HUES6 (cell line): ENCODE results near the gene SCGB1A1.
"Not testable (repeated sequence)": the region's sequence is repeated elsewhere in the genome, so short reads cannot be mapped to it uniquely, and the experiment has no call there.

Experiments used
- H3K27ac ChIP-seq: 2 replicates; pipeline ENCODE4 v1.7.0; 2013; ENCODE audit warnings: low read depth, mild to moderate bottlenecking, low read length, inconsistent platforms
- H3K27me3 ChIP-seq: 2 replicates; pipeline ENCODE4 v1.6.1; 2013; ENCODE audit warnings: low read length; ENCODE audit not compliant: control insufficient read depth, insufficient read depth
- H3K36me3 ChIP-seq: 2 replicates; pipeline ENCODE4 v1.6.1; 2013; ENCODE audit warnings: low read length; ENCODE audit not compliant: control insufficient read depth, insufficient read depth
- H3K4me1 ChIP-seq: 2 replicates; pipeline ENCODE4 v1.6.1; 2013; ENCODE audit warnings: low read length; ENCODE audit not compliant: control insufficient read depth, insufficient read depth
- H3K4me3 ChIP-seq: 2 replicates; pipeline ENCODE4 v1.5.1; 2013; ENCODE audit warnings: low read depth, low read length
- H3K9ac ChIP-seq: one replicate; pipeline ENCODE4 v1.6.1; 2013; ENCODE audit warnings: mild to moderate bottlenecking, low read length
- H3K9me3 ChIP-seq: 2 replicates; pipeline ENCODE4 v1.6.1; 2013; ENCODE audit warnings: low read depth, low read length; ENCODE audit not compliant: control insufficient read depth, insufficient read depth

The SCGB1A1 gene

GRCh38 chr11:62439785-62440602 lies 21.2 kb downstream of the SCGB1A1 start:
- Histone ChIP-seq H3K4me1 (peaks cover 15% of the 10 kb centered on the region; the same call in 1 of the 2 replicates), H3K36me3 (no peaks in the 10 kb centered on the region), H3K9me3 (no peaks in the 10 kb centered on the region), H3K27me3 (no peaks in the 10 kb centered on the region), H3K27ac (no peak overlapping the region), H3K9ac (no peak overlapping the region), H3K4me3 (no peak overlapping the region)

GRCh38 chr11:62443390-62444235 lies 24.8 kb downstream of the SCGB1A1 start:
- H3K9me3 ChIP-seq, result no peaks in the 10 kb centered on the region
- no peak overlapping the region for H3K4me3 ChIP-seq
- H3K9ac ChIP-seq, result peak overlapping the region; percentile 35
- peaks cover 15% of the 10 kb centered on the region; the same call in 1 of the 2 replicates for H3K4me1 ChIP-seq
- H3K27me3 ChIP-seq, result no peaks in the 10 kb centered on the region
- H3K27ac ChIP-seq, result no peak overlapping the region
- H3K36me3 ChIP-seq, result no peaks in the 10 kb centered on the region

GRCh38 chr11:62444236-62444833 lies 25.5 kb downstream of the SCGB1A1 start:
- Histone ChIP-seq H3K36me3 (no peaks in the 10 kb centered on the region), H3K9ac (peak overlapping the region; percentile 35), H3K4me3 (no peak overlapping the region), H3K27me3 (no peaks in the 10 kb centered on the region), H3K4me1 (peaks cover 15% of the 10 kb centered on the region; the same call in 1 of the 2 replicates), H3K9me3 (no peaks in the 10 kb centered on the region), H3K27ac (no peak overlapping the region)

- no peaks in the 10 kb centered on the region for H3K27me3 ChIP-seq
- no peaks in the 10 kb centered on the region for H3K9me3 ChIP-seq
- no peak overlapping the region for H3K27ac ChIP-seq
- no peaks in the 10 kb centered on the region for H3K36me3 ChIP-seq
- peaks cover 15% of the 10 kb centered on the region; the same call in 1 of the 2 replicates for H3K4me1 ChIP-seq
- H3K4me3 ChIP-seq, result no peak overlapping the region
- H3K9ac ChIP-seq, result no peak overlapping the region
These were observed 26.0 kb downstream of the SCGB1A1 start for GRCh38 chr11:62444835-62445234.

- Histone ChIP-seq H3K27me3 (no peaks in the 10 kb centered on the region), H3K36me3 (no peaks in the 10 kb centered on the region), H3K4me1 (peaks cover 10% of the 10 kb centered on the region; the same call in 1 of the 2 replicates), H3K4me3 (no peak overlapping the region), H3K9me3 (no peaks in the 10 kb centered on the region), H3K27ac (no peak overlapping the region), H3K9ac (no peak overlapping the region)
These were observed 26.5 kb downstream of the SCGB1A1 start for GRCh38 chr11:62445314-62445740.

GRCh38 chr11:62446091-62446490 lies 27.3 kb downstream of the SCGB1A1 start:
- Histone ChIP-seq H3K36me3 (no peaks in the 10 kb centered on the region), H3K4me3 (no peak overlapping the region), H3K4me1 (peaks cover 10% of the 10 kb centered on the region; the same call in 1 of the 2 replicates), H3K27ac (no peak overlapping the region), H3K27me3 (no peaks in the 10 kb centered on the region), H3K9ac (no peak overlapping the region), H3K9me3 (no peaks in the 10 kb centered on the region)

GRCh38 chr11:62449451-62449851 lies 30.6 kb downstream of the SCGB1A1 start:
- no peaks in the 10 kb centered on the region for H3K36me3 ChIP-seq
- no peak overlapping the region for H3K4me3 ChIP-seq
- peaks cover 4% of the 10 kb centered on the region; the same call in 1 of the 2 replicates for H3K4me1 ChIP-seq
- H3K9ac ChIP-seq, result no peak overlapping the region
- H3K27ac ChIP-seq, result no peak overlapping the region
- no peaks in the 10 kb centered on the region for H3K9me3 ChIP-seq
- H3K27me3 ChIP-seq, result no peaks in the 10 kb centered on the region

GRCh38 chr11:62449912-62450311 lies 31.1 kb downstream of the SCGB1A1 start:
- H3K27ac ChIP-seq, H3K4me1 ChIP-seq: not testable (repeated sequence)

GRCh38 chr11:62450543-62451240 lies 31.9 kb downstream of the SCGB1A1 start:
- H3K27ac ChIP-seq, result no peak overlapping the region
- no peak overlapping the region for H3K4me3 ChIP-seq
- no peaks in the 10 kb centered on the region for H3K4me1 ChIP-seq
- no peaks in the 10 kb centered on the region for H3K9me3 ChIP-seq
- no peaks in the 10 kb centered on the region for H3K36me3 ChIP-seq
- no peak overlapping the region for H3K9ac ChIP-seq
- H3K27me3 ChIP-seq, result no peaks in the 10 kb centered on the region

More at GRCh38 chr11:62449912-62450311, 31.1 kb downstream of the SCGB1A1 start:
- H3K4me3 ChIP-seq, H3K9me3 ChIP-seq, H3K9ac ChIP-seq, H3K27me3 ChIP-seq, H3K36me3 ChIP-seq: not testable (repeated sequence)

- Histone ChIP-seq H3K4me3 (no peak overlapping the region), H3K4me1 (no peaks in the 10 kb centered on the region), H3K9ac (no peak overlapping the region), H3K36me3 (no peaks in the 10 kb centered on the region), H3K27ac (no peak overlapping the region), H3K27me3 (no peaks in the 10 kb centered on the region), H3K9me3 (peaks cover 5% of the 10 kb centered on the region; the same call in 1 of the 2 replicates)
These were observed 32.4 kb downstream of the SCGB1A1 start for GRCh38 chr11:62451241-62451621.
